IMR-90 (cell line): ENCODE results near the gene UNC5A. TPM values are rescaled to one million over a fixed set of nuclear protein-coding genes. Genes with fewer than 3 reads are reported as not detected.

Experiments
- ATAC-seq: fragments of 200-7000 bp; cut with Tn5 transposase; 2 replicates; pipeline ENCODE4 v1.9.1; 2020; ENCODE audit warnings: low read depth, mild to moderate bottlenecking, moderate library complexity
- BruUV-seq: library from RNA; stranded (reverse); fragments of 400-500 nt; replicated peaks from 2 replicates; lab custom pipeline; 2021; lab: Mats Ljungman, UMichigan
- CTCF ChIA-PET: fragments of 300-600 bp; formaldehyde crosslinking; extraction: SDS; loops from one replicate; lab custom pipeline; 2021; ENCODE audit warnings: antibody characterized with exemption; lab: Yijun Ruan, JAX
- POLR2A ChIA-PET: fragments of 300-600 bp; sonication (Branson Sonifier 250); formaldehyde crosslinking; loops from one replicate; lab custom pipeline; 2022; ENCODE audit warnings: antibody characterized with exemption; ENCODE audit not compliant: unreplicated experiment; lab: Charles Lee
- DNase-seq: peaks from one replicate; pipeline ENCODE4 v3.0.0; 2013
- H2AFZ ChIP-seq: replicated peaks from 2 replicates; pipeline ENCODE3; 2013; ENCODE audit warnings: low read length, mild to moderate bottlenecking; ENCODE audit not compliant: poor library complexity
- H2AK5ac ChIP-seq: 2 replicates; pipeline ENCODE4 v1.6.1; 2013; ENCODE audit warnings: low read depth, low read length, inconsistent platforms
- H2AK9ac ChIP-seq: replicated peaks from 2 replicates; pipeline ENCODE3; 2013; ENCODE audit warnings: mild to moderate bottlenecking, low read depth, low read length, moderate library complexity; ENCODE audit not compliant: poor library complexity
- H2BK120ac ChIP-seq: 2 replicates; pipeline ENCODE4 v1.6.1; 2013; ENCODE audit warnings: low read depth, low read length, inconsistent platforms
- H2BK15ac ChIP-seq: 3 replicates; pipeline ENCODE4 v1.6.1; 2013; ENCODE audit warnings: low read depth, low read length, inconsistent platforms
- H2BK20ac ChIP-seq: 2 replicates; pipeline ENCODE4 v1.6.1; 2013; ENCODE audit warnings: low read depth, mild to moderate bottlenecking, inconsistent platforms, low read length, moderate library complexity
- H2BK5ac ChIP-seq: 2 replicates; pipeline ENCODE4 v1.6.1; 2013; ENCODE audit warnings: mild to moderate bottlenecking, low read depth, low read length, inconsistent platforms; ENCODE audit not compliant: poor library complexity, severe bottlenecking
- H3K14ac ChIP-seq: replicated peaks from 2 replicates; pipeline ENCODE4 v1.6.1; 2013; ENCODE audit warnings: low read depth, low read length, inconsistent platforms
- H3K18ac ChIP-seq: 2 replicates; pipeline ENCODE4 v1.6.1; 2013; ENCODE audit warnings: low read depth, low read length, control low read depth
- H3K23ac ChIP-seq: 2 replicates; pipeline ENCODE4 v1.6.1; 2013; ENCODE audit warnings: low read depth, low read length, inconsistent platforms
- H3K27ac ChIP-seq: 2 replicates; pipeline ENCODE4 v1.5.1; 2013; ENCODE audit warnings: mild to moderate bottlenecking, control low read depth, low read length; ENCODE audit not compliant: insufficient read depth
- H3K27me3 ChIP-seq: 2 replicates; pipeline ENCODE4 v1.6.1; 2013; ENCODE audit warnings: low read length; ENCODE audit not compliant: control insufficient read depth, insufficient read depth
- H3K36me3 ChIP-seq: 2 replicates; pipeline ENCODE4 v1.6.1; 2013; ENCODE audit warnings: low read length, mixed read lengths; ENCODE audit not compliant: control insufficient read depth, insufficient read depth
- H3K4ac ChIP-seq: 2 replicates; pipeline ENCODE4 v1.6.1; 2013; ENCODE audit warnings: low read depth, low read length, inconsistent platforms
- H3K4me1 ChIP-seq: 2 replicates; pipeline ENCODE4 v1.6.1; 2013; ENCODE audit warnings: low read length, mixed read lengths; ENCODE audit not compliant: control insufficient read depth, insufficient read depth
- H3K4me2 ChIP-seq: 2 replicates; pipeline ENCODE4 v1.6.1; 2013; ENCODE audit warnings: low read depth, mild to moderate bottlenecking, control low read depth, low read length, moderate library complexity
- H3K4me3 ChIP-seq: 2 replicates; pipeline ENCODE4 v1.5.1; 2013; ENCODE audit warnings: low read depth, mild to moderate bottlenecking, control low read depth, low read length, moderate library complexity; ENCODE audit not compliant: insufficient read depth
- H3K56ac ChIP-seq: 2 replicates; pipeline ENCODE4 v1.6.1; 2013; ENCODE audit warnings: low read length, inconsistent platforms; ENCODE audit not compliant: insufficient read depth; ENCODE audit errors: extremely low read depth
- H3K79me1 ChIP-seq, 2 experiments: 2 replicates each; pipeline ENCODE4 v1.6.1; 2013; ENCODE audit warnings: low read length in 2 of 2, inconsistent platforms in 1 of 2, low read depth in 1 of 2
- H3K9ac ChIP-seq: 2 replicates; pipeline ENCODE4 v1.6.1; 2013; ENCODE audit warnings: low read depth, low read length, control low read depth
- H3K9me1 ChIP-seq: 2 replicates; pipeline ENCODE4 v1.6.1; 2013; ENCODE audit warnings: low read length, inconsistent platforms; ENCODE audit not compliant: insufficient read depth
- H3K9me3 ChIP-seq: 2 replicates; pipeline ENCODE4 v1.6.1; 2013; ENCODE audit warnings: low read length; ENCODE audit not compliant: control insufficient read depth, insufficient read depth
- H4K20me1 ChIP-seq: 2 replicates; pipeline ENCODE4 v1.6.1; 2013; ENCODE audit warnings: low read length, inconsistent platforms; ENCODE audit not compliant: insufficient read depth
- H4K5ac ChIP-seq: 2 replicates; pipeline ENCODE4 v1.6.1; 2013; ENCODE audit warnings: mild to moderate bottlenecking, low read depth, low read length, control low read depth
- H4K8ac ChIP-seq, 2 experiments: 2 replicates each; pipeline ENCODE4 v1.6.1; 2013; ENCODE audit warnings: low read depth in 2 of 2, low read length in 2 of 2, control low read depth in 1 of 2, inconsistent platforms in 1 of 2
- H4K91ac ChIP-seq: 2 replicates; pipeline ENCODE4 v1.6.1; 2013; ENCODE audit warnings: low read depth, low read length, inconsistent platforms; ENCODE audit not compliant: insufficient read depth
- BHLHE40 ChIP-seq: fragments of 150-350 bp; IDR thresholded peaks from 2 replicates; pipeline ENCODE4 v1.6.1; 2016; ENCODE audit warnings: mild to moderate bottlenecking, low read depth, low read length
- CEBPB ChIP-seq: IDR thresholded peaks from 2 replicates; pipeline ENCODE4 v1.6.1; 2012; ENCODE audit warnings: low read depth, low read length, improper control_type of control experiment
- FOS ChIP-seq: fragments of 150-350 bp; IDR thresholded peaks from 2 replicates; pipeline ENCODE4 v1.6.1; 2016; ENCODE audit warnings: low read depth, low read length
- POLR2A ChIP-seq: IDR thresholded peaks from 2 replicates; pipeline ENCODE4 v1.6.1; 2012; ENCODE audit warnings: mild to moderate bottlenecking, low read depth, low read length
- WGBS, 2 experiments: methylation state at CpG; one replicate each; pipeline versions ENCODE4 v1.1.5 to v1.1.7; 2013; ENCODE audit warnings: missing lambda C conversion rate in 2 of 2; ENCODE audit not compliant: insufficient read length in 1 of 2; ENCODE audit errors: extremely low coverage in 2 of 2; 5-methylcytosine and 5-hydroxymethylcytosine counted together
- dilution Hi-C: fragments of 300-500 bp; cut with HindIII; formaldehyde crosslinking; loops from one replicate; pipeline ENCODE4 v1.14.3; 2018; ENCODE audit warnings: low sequenced_read_pairs; ENCODE audit not compliant: unreplicated experiment
- in situ Hi-C: fragments of 300-500 bp; cut with MboI; formaldehyde crosslinking; loops from 3 replicates; pipeline ENCODE4 v1.14.3; 2019; ENCODE audit warnings: low sequenced_read_pairs, inconsistent platforms, mixed read lengths
- intact Hi-C: fragments of 100-400 bp; cut with micrococcal nuclease; formaldehyde crosslinking; loops from 2 replicates; pipeline ENCODE4 v1.10.0; 2022
- polyA plus RNA-seq, 3 experiments: library from polyadenylated mRNA; depleted of rRNA; stranded (reverse); fragments of >200 nt; gene quantifications; 2 replicates each; pipeline ENCODE4 v1.2.3, GENCODE V29; 2012; ENCODE audit warnings: low replicate concordance in 1 of 3
- total RNA-seq: library from RNA; depleted of rRNA; stranded (reverse); fragments of >200 nt; gene quantifications from 2 replicates; pipeline ENCODE4 v1.2.3, GENCODE V29; 2012
- TF ChIP-seq, protein P1 (sequence below): conservative IDR thresholded peaks from 2 replicates; pipeline ENCODE4 v1.5.1; 2012; ENCODE audit warnings: mild to moderate bottlenecking, low read depth, low read length, improper control_type of control experiment

UNC5A gene
- total and polyA plus RNA-seq, 2 of the 4 experiments (the other 2 are of a cell fraction): not detected

DNA sequence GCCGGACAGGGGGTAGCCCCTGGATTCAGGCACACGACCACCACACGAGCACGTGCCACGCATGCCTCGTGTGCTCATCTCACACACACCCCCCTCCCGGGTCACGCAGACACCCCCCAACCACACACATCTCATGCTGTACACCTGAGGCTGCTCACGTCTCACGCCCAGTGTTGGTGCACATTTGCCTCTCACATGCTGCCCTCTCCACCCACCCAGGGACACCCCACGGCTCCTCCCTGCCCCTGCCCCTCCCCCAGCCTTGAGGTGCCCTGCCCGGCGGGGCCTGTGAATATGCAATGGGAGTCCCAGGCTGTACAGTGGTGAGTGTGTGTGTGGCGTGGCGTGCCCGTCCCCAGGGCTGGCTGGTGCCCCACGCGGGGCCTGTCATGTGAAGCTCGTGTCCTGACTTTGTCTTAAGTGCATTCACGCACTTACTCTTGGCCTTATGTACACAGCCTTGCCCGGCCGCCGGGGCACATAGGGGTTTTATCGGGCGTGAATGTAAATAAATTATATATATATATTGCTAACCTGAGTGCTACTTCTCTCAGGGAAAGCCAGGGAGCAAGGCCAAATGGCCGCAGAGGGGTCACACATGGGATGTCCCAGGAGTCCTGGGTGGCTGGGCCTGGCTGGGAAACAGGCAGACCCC, 70.1 kb downstream of the UNC5A start:
- Histone ChIP-seq H3K4me2 (no peak overlapping the region), H2BK5ac (no peak overlapping the region), H3K36me3 (no peaks in the 10 kb centered on the region), H3K4me1 (no peaks in the 10 kb centered on the region), H2BK15ac (no peak overlapping the region), H3K79me1 (no peaks in the 10 kb centered on the region), H2BK120ac (no peak overlapping the region), H3K9me3 (no peaks in the 10 kb centered on the region), H3K9me1 (no peaks in the 10 kb centered on the region), H3K9ac (no peak overlapping the region), H3K27me3 (peaks cover 59% of the 10 kb centered on the region), H4K5ac (no peak overlapping the region), H3K4ac (no peak overlapping the region), H4K91ac (no peak overlapping the region), H3K56ac (no peak overlapping the region), H2BK20ac (no peak overlapping the region), H2AK9ac (no peak overlapping the region), H3K4me3 (no peak overlapping the region), H2AFZ (no peak overlapping the region), H4K8ac (no peak overlapping the region), H3K14ac (no peak overlapping the region), H2AK5ac (no peak overlapping the region), H4K20me1 (no peaks in the 10 kb centered on the region), H3K23ac (no peak overlapping the region), H3K27ac (no peak overlapping the region), H3K18ac (no peak overlapping the region)
- ATAC-seq (no peak), DNase-seq (no peak)
- intact Hi-C loops (no loop called here), in situ Hi-C loops (no loop called here), dilution Hi-C loops (no loop called here)
- WGBS, 2 experiments: 81% methylated on average over 2 of the region's 26 CpGs; no CpG with 5 or more reads in 1 of the 2 experiments
- no TSS peak for BruUV-seq
- POLR2A ChIA-PET: no interaction called here
- CTCF ChIA-PET: no interaction called here
- TF ChIP-seq FOS (no peak), CEBPB (no peak), POLR2A (no peak), BHLHE40 (no peak)
- TF ChIP-seq, protein P1, sequence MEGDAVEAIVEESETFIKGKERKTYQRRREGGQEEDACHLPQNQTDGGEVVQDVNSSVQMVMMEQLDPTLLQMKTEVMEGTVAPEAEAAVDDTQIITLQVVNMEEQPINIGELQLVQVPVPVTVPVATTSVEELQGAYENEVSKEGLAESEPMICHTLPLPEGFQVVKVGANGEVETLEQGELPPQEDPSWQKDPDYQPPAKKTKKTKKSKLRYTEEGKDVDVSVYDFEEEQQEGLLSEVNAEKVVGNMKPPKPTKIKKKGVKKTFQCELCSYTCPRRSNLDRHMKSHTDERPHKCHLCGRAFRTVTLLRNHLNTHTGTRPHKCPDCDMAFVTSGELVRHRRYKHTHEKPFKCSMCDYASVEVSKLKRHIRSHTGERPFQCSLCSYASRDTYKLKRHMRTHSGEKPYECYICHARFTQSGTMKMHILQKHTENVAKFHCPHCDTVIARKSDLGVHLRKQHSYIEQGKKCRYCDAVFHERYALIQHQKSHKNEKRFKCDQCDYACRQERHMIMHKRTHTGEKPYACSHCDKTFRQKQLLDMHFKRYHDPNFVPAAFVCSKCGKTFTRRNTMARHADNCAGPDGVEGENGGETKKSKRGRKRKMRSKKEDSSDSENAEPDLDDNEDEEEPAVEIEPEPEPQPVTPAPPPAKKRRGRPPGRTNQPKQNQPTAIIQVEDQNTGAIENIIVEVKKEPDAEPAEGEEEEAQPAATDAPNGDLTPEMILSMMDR: no peak
